ENCODE data around the gene HHAT.

GRCh38 chr1:210504286-210504685 lies 175.6 kb downstream of the HHAT start:
- no peak for TF ChIP-seq YY1 (IDR thresholded peaks at IDR 0.05; ENCODE audit: insufficient read depth, insufficient read length)
- no peak for TF ChIP-seq SUZ12 (IDR thresholded peaks at IDR 0.05; ENCODE audit: extremely low read depth, insufficient read depth, insufficient read length)
